Measurements from ENCODE around the gene RFLNA.

Gene RFLNA

GRCh38 chr12:124344526-124344925 lies 49.6 kb downstream of the RFLNA start:
- H3K27ac ChIP-seq, result no peak overlapping the region

GRCh38 chr12:124345795-124346194 lies 50.9 kb downstream of the RFLNA start:
- TF ChIP-seq CTCF (conservative IDR thresholded peaks at IDR 0.05), result no peak
- H3K27ac ChIP-seq, result no peak overlapping the region

More at GRCh38 chr12:124344526-124344925, 49.6 kb downstream of the RFLNA start:
- no peak for TF ChIP-seq CTCF (conservative IDR thresholded peaks at IDR 0.05)

- H3K27ac ChIP-seq, result no peak overlapping the region
- TF ChIP-seq CTCF (conservative IDR thresholded peaks at IDR 0.05), result no peak
Measured at GRCh38 chr12:124346425-124347168, 51.7 kb downstream of the RFLNA start.

- no peak for TF ChIP-seq CTCF (conservative IDR thresholded peaks at IDR 0.05)
- no peak overlapping the region for H3K27ac ChIP-seq
Measured at GRCh38 chr12:124347335-124347734, 52.4 kb downstream of the RFLNA start.

- H3K27ac ChIP-seq, result peak overlapping the region; percentile 8; the same call in 1 of the 2 replicates
- peak; percentile 68 for TF ChIP-seq CTCF (conservative IDR thresholded peaks at IDR 0.05)
Measured at GRCh38 chr12:124347805-124348658, 53.1 kb downstream of the RFLNA start.

- H3K27ac ChIP-seq, result peak overlapping the region; percentile 8; the same call in 1 of the 2 replicates
- no peak for TF ChIP-seq CTCF (conservative IDR thresholded peaks at IDR 0.05)
Measured at GRCh38 chr12:124348659-124349380, 53.9 kb downstream of the RFLNA start.

- TF ChIP-seq CTCF (conservative IDR thresholded peaks at IDR 0.05), result no peak
- H3K27ac ChIP-seq, result no peak overlapping the region; the same call in 1 of the 2 replicates
Measured at GRCh38 chr12:124350491-124350890, 55.6 kb downstream of the RFLNA start.
